ENCODE data around the gene PLEKHJ1. TPM values are rescaled to one million over a fixed set of nuclear protein-coding genes. Genes with fewer than 3 reads are reported as not detected.

The PLEKHJ1 gene, protein sequence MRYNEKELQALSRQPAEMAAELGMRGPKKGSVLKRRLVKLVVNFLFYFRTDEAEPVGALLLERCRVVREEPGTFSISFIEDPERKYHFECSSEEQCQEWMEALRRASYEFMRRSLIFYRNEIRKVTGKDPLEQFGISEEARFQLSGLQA
- total RNA-seq (2014; rRNA removed) (94.8 and 108 TPM in 2 replicates), Bru-seq, nascent RNA (percentile 62 among the genes with signal in this experiment), BruChase-seq, experiment 1, labeled RNA remaining after a 6-hour chase (percentile 75 among the genes with signal in this experiment), BruChase-seq, experiment 2, labeled RNA remaining after a 2-hour chase (percentile 75 among the genes with signal in this experiment)
- long read RNA-seq, transcript PLEKHJ1-201 (6 exons, 1,206 nt): major isoform, 52 of 77 reads
- long read RNA-seq, partial matches to known transcripts: 3 of 77 reads
- long read RNA-seq, other reads (novel, unspliced or antisense): 9 of 77 reads

DNA sequence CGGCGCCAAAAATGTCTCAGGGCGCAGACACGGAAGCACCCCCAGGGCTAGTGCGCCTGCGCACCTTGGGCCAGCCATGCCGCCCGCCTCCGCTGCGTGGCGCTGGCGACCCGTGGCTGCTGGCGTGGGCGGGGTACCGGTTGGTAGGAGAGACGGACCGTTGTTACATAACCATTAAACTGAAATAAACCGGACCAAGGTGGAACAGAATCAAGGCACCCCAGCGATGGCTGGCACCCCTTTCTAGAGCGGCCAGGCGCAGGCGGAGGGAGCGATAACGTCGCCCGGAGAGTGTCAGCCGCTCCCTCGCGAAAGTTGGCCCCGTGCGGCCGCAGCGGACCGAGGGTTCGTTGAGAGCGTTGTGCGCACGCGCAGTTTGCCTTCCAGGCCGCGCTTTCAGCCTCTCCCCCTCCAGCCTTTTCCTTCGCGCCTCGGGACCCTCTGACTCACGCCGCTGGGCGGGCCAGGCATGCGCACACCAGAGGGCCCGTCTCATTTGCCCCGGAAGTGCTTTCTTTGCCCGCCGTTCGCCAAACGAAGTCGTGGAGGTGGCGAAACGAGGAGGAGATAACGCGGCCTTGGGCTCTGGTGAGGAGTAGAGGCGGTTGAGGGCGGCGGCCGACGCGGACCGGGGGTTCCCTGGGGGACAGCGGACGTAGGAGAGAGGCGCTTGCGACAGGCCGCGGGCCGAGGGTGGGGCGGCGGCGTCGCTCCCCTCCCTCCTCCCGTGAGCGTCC is at the start of gene PLEKHJ1, which contains the start of gene SF3A2:
TSS of gene PLEKHJ1 (minus strand) at position 16 of the 737 bp plus-strand sequence. CDS start 81 bp downstream, outside the sequence.
TSS of gene SF3A2 (plus strand) at position 511 of the 737 bp plus-strand sequence. CDS start 6,595 bp downstream, outside the sequence.
- ATAC-seq (peak; percentile 55), DNase-seq (peak; percentile 94)
- Histone ChIP-seq H4K20me1 (ENCODE audit: low read length) (peaks cover 41% of the 10 kb centered on the region), H3K4me2 (ENCODE audit: low read length) (peak within 1 kb of the TSS; percentile 100), H3K36me3 (ENCODE audit: low read depth, low read length) (0 out of 2 replicates have a peak, but pooled peaks cover 5% of the 10 kb centered on the region), H3K27me3 (ENCODE audit: low read length) (no peaks in the 10 kb centered on the region), H3K27ac (ENCODE audit: low read length) (peak within 1 kb of the TSS; percentile 89), H3K9me3 (ENCODE audit: low read length) (no peaks in the 10 kb centered on the region), H3K9ac (ENCODE audit: low read length) (peak within 1 kb of the TSS; percentile 99), H3K4me3 (ENCODE audit: low read length) (peak within 1 kb of the TSS; percentile 98), H3K4me1 (ENCODE audit: insufficient read depth, low read length) (peaks cover 31% of the 10 kb centered on the region), H3F3A (ENCODE audit: low read length, unreplicated experiment) (no peaks in the 10 kb centered on the region), H3K9me2 (replicated peaks; ENCODE audit: low read length) (no peaks in the 10 kb centered on the region), H2AFZ (ENCODE audit: low read length) (peak within 1 kb of the TSS; percentile 85), H3K79me2 (ENCODE audit: low read length) (peaks cover 81% of the 10 kb centered on the region)
- ChIA-PET CTCF (interaction anchor here (0.6 to 0.7 kb wide), 2 partner anchors 69 to 913 kb away, joined by 3 read pairs; no protein-coding TSS in a partner anchor), POLR2A (ENCODE audit: unreplicated experiment) (interaction anchor here (0.7 kb wide), 1 partner anchor 86 kb away, joined by 3 read pairs; no protein-coding TSS in a partner anchor)
- BruUV-seq (replicated peaks): no TSS peak
- TF ChIP-seq, protein P1, sequence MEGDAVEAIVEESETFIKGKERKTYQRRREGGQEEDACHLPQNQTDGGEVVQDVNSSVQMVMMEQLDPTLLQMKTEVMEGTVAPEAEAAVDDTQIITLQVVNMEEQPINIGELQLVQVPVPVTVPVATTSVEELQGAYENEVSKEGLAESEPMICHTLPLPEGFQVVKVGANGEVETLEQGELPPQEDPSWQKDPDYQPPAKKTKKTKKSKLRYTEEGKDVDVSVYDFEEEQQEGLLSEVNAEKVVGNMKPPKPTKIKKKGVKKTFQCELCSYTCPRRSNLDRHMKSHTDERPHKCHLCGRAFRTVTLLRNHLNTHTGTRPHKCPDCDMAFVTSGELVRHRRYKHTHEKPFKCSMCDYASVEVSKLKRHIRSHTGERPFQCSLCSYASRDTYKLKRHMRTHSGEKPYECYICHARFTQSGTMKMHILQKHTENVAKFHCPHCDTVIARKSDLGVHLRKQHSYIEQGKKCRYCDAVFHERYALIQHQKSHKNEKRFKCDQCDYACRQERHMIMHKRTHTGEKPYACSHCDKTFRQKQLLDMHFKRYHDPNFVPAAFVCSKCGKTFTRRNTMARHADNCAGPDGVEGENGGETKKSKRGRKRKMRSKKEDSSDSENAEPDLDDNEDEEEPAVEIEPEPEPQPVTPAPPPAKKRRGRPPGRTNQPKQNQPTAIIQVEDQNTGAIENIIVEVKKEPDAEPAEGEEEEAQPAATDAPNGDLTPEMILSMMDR (conservative IDR thresholded peaks at IDR 0.05; ENCODE audit: low read depth, low read length): peak; percentile 86
- no peak for TF ChIP-seq EZH2phosphoT487 (IDR thresholded peaks at IDR 0.05; ENCODE audit: borderline replicate concordance, low read length)
- intact Hi-C loops (cut with micrococcal nuclease): loop anchor here (1.0 to 10.0 kb wide), 3 partner anchors 37 to 78 kb away; no protein-coding TSS in a partner anchor

DNA sequence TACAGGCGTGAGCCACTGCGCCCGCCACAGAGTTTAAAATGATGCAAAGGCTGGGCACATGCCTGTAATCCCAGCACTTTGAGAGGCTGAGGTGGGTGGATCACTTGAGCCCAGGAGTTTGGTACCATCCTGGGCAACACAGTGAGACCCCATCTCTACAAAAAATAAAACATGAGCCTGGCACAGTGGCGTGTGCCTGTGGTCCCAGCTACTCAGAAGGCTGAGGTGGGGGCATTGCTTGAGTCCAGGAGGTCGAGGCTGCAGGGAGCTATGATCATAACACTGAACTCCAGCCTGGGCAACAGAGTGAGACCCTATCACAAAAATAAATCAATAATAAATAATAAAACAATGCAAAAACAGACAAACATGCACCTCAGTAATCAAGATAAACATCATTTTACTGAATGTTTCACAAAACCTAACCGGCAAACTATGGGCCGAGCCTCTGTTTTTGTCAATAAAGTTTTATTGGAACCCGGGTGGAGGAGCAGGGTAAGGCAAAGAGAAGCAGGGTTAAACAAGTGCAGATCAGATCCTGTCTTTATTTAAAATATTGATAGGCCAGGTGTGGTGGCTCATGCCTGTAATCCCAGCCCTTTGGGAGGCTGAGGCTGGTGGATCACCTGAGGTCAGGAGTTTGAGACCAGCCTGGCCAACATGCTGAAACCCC is 47.8 kb upstream of the PLEKHJ1 start:
- H3K27me3 ChIP-seq (ENCODE audit: low read length): no peaks in the 10 kb centered on the region
- no peak overlapping the region for H2AFZ ChIP-seq (ENCODE audit: low read length)
- H3F3A ChIP-seq (ENCODE audit: low read length, unreplicated experiment): no peaks in the 10 kb centered on the region
- ATAC-seq (no peak), DNase-seq (no peak)
- no peak overlapping the region for H3K27ac ChIP-seq (ENCODE audit: low read length)
- H3K9me2 ChIP-seq (replicated peaks; ENCODE audit: low read length): no peaks in the 10 kb centered on the region
- H3K36me3 ChIP-seq (ENCODE audit: low read depth, low read length): no peaks in the 10 kb centered on the region
- ChIA-PET POLR2A (ENCODE audit: unreplicated experiment) (no interaction called here), CTCF (no interaction called here)
- H3K4me3 ChIP-seq (ENCODE audit: low read length): no peak overlapping the region
- no peaks in the 10 kb centered on the region for H3K79me2 ChIP-seq (ENCODE audit: low read length)
- H3K4me2 ChIP-seq (ENCODE audit: low read length): no peak overlapping the region
- no peaks in the 10 kb centered on the region for H4K20me1 ChIP-seq (ENCODE audit: low read length)
- TF ChIP-seq EZH2 (IDR thresholded peaks at IDR 0.05; ENCODE audit: low read length, unreplicated experiment) (no peak), EZH2phosphoT487 (IDR thresholded peaks at IDR 0.05; ENCODE audit: borderline replicate concordance, low read length) (no peak)
- TF ChIP-seq, protein P1 (conservative IDR thresholded peaks at IDR 0.05; ENCODE audit: low read depth, low read length): no peak
- no TSS peak for BruUV-seq (replicated peaks)
- no peak overlapping the region for H3K9ac ChIP-seq (ENCODE audit: low read length)
- intact Hi-C loops (cut with micrococcal nuclease): no loop called here
- no peaks in the 10 kb centered on the region for H3K4me1 ChIP-seq (ENCODE audit: insufficient read depth, low read length)
- H3K9me3 ChIP-seq (ENCODE audit: low read length): no peaks in the 10 kb centered on the region
